ENCODE measurements around the gene RELT. TPM values are rescaled to one million over a fixed set of nuclear protein-coding genes. Genes with fewer than 3 reads are reported as not detected.

The RELT gene
- total RNA-seq, 1 experiment from 2014 or later = 7.8 TPM

- Histone ChIP-seq H3K79me2 (ENCODE audit: low read depth) (peaks cover 26% of the 10 kb centered on the region), H3K9me3 (ENCODE audit: insufficient read depth, low read depth) (no peaks in the 10 kb centered on the region), H3K27me3 (ENCODE audit: insufficient read depth, low read depth) (no peaks in the 10 kb centered on the region), H2AFZ (no peak overlapping the region), H3K27ac (no peak overlapping the region), H3F3A (ENCODE audit: insufficient read depth, low read depth) (no peaks in the 10 kb centered on the region), H4K20me1 (ENCODE audit: insufficient read depth) (no peaks in the 10 kb centered on the region; the same call in 1 of the 2 replicates), H3K4me1 (replicated peaks; ENCODE audit: insufficient read depth) (peaks cover 13% of the 10 kb centered on the region; the same call in 1 of the 2 replicates), H3K9me2 (ENCODE audit: insufficient read depth) (no peaks in the 10 kb centered on the region), H3K36me3 (ENCODE audit: low read depth) (no peaks in the 10 kb centered on the region), H3K4me3 (no peak overlapping the region), H3K4me2 (no peak overlapping the region)
- intact Hi-C loops (cut with micrococcal nuclease; ENCODE audit: unreplicated experiment) = no loop called here
- no TSS peak for BruUV-seq (replicated peaks)
- no peak for DNase-seq
- TF ChIP-seq, protein P1, sequence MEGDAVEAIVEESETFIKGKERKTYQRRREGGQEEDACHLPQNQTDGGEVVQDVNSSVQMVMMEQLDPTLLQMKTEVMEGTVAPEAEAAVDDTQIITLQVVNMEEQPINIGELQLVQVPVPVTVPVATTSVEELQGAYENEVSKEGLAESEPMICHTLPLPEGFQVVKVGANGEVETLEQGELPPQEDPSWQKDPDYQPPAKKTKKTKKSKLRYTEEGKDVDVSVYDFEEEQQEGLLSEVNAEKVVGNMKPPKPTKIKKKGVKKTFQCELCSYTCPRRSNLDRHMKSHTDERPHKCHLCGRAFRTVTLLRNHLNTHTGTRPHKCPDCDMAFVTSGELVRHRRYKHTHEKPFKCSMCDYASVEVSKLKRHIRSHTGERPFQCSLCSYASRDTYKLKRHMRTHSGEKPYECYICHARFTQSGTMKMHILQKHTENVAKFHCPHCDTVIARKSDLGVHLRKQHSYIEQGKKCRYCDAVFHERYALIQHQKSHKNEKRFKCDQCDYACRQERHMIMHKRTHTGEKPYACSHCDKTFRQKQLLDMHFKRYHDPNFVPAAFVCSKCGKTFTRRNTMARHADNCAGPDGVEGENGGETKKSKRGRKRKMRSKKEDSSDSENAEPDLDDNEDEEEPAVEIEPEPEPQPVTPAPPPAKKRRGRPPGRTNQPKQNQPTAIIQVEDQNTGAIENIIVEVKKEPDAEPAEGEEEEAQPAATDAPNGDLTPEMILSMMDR (conservative IDR thresholded peaks at IDR 0.05) = no peak
- no peak for TF ChIP-seq EZH2 (IDR thresholded peaks at IDR 0.05; ENCODE audit: low read depth)
- POLR2A ChIA-PET (ENCODE audit: unreplicated experiment) = no interaction called here
- CTCF ChIA-PET = interaction anchor here (1.2 kb wide), 1 partner anchor 67 kb away, joined by 3 read pairs; no protein-coding TSS in a partner anchor
Measured at GRCh38 chr11:73374151-73374550, 2.0 kb upstream of the RELT start.

DNA sequence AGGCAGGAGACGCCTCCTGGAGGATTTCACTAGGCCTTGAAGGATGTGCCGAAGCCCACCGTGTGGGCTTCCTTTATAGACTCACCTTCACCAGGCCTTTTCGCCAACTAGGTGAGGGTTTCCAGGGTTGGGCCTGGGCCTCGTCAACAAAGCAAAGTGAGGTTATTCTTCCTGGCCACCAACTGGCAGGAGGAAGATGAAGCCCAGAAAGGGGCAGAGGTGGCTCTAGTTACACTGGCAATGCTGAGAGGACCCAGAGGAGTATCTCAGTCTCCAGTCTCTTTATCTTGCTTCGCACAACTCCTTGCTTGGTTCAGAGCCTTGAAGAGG is 404 bp upstream of the RELT start:
- Histone ChIP-seq H3K27me3 (ENCODE audit: insufficient read depth, low read depth) (no peaks in the 10 kb centered on the region), H3K79me2 (ENCODE audit: low read depth) (peaks cover 40% of the 10 kb centered on the region), H3F3A (ENCODE audit: insufficient read depth, low read depth) (no peaks in the 10 kb centered on the region), H2AFZ (peak overlapping the region; percentile 73), H3K4me1 (replicated peaks; ENCODE audit: insufficient read depth) (peaks cover 13% of the 10 kb centered on the region; the same call in 1 of the 2 replicates), H3K4me3 (peak overlapping the region; percentile 81; the same call in 1 of the 2 replicates), H3K4me2 (peak overlapping the region; percentile 49), H3K36me3 (ENCODE audit: low read depth) (no peaks in the 10 kb centered on the region), H3K9me3 (ENCODE audit: insufficient read depth, low read depth) (no peaks in the 10 kb centered on the region), H3K9me2 (ENCODE audit: insufficient read depth) (no peaks in the 10 kb centered on the region), H4K20me1 (ENCODE audit: insufficient read depth) (no peaks in the 10 kb centered on the region; the same call in 1 of the 2 replicates), H3K27ac (no peak overlapping the region)
- no TSS peak for BruUV-seq (replicated peaks)
- TF ChIP-seq, protein P1 (conservative IDR thresholded peaks at IDR 0.05) = no peak
- TF ChIP-seq EZH2 (IDR thresholded peaks at IDR 0.05; ENCODE audit: low read depth) = no peak
- no peak for DNase-seq
- CTCF ChIA-PET = no interaction called here
- POLR2A ChIA-PET (ENCODE audit: unreplicated experiment) = no interaction called here
- intact Hi-C loops (cut with micrococcal nuclease; ENCODE audit: unreplicated experiment) = no loop called here

DNA sequence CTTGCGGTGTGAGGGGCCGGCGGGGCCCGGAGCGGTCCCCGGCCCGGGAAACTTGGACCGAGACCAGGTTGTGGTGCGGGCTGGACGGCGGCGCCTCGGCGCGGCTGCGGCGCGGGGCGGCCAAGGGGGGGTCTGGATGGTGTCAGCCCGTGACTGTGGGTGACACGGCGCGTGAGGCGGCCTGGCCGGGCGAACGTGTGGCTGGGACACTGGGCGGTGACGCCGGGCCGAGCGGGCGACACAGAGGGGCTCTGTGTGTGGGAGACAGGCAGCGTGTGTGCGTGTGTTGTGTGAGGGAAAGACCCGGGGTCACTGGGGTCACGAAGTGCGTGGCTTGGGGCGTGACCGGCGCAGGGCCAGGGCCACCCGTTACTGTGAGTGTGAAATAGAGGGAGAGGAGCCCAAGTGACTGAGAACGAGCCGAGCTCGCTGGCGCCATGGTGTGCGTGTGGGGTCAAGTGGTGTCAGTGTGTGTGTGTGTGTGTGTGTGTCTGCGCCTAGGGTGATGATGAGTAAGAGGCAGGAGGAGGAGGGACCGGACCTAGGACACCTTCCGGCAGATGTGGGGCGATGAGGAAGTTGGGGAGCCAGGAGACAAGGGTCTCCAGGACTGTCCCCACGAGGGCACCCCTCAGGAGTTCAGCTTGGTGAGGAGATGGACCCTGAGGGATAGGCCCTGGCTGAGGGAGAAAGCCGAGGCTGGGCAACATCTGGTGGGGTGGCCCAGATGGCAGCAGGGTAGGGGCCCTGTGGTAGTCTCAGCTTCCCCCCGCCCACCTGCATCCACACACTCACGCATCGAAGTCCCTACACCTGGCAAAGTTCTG is 817 bp downstream of the RELT start:
- no peaks in the 10 kb centered on the region for H3K9me3 ChIP-seq (ENCODE audit: insufficient read depth, low read depth)
- POLR2A ChIA-PET (ENCODE audit: unreplicated experiment) = no interaction called here
- peak; percentile 59 to 61 for DNase-seq
- BruUV-seq (replicated peaks) = TSS peak; percentile 28
- H3K79me2 ChIP-seq (ENCODE audit: low read depth) = peaks cover 51% of the 10 kb centered on the region
- no peaks in the 10 kb centered on the region; the same call in 1 of the 2 replicates for H4K20me1 ChIP-seq (ENCODE audit: insufficient read depth)
- H3K9me2 ChIP-seq (ENCODE audit: insufficient read depth) = no peaks in the 10 kb centered on the region
- peak overlapping the region; percentile 81 for H3K4me3 ChIP-seq
- CTCF ChIA-PET = no interaction called here
- H3K4me2 ChIP-seq = peak overlapping the region; percentile 93
- peaks cover 13% of the 10 kb centered on the region; the same call in 1 of the 2 replicates for H3K4me1 ChIP-seq (replicated peaks; ENCODE audit: insufficient read depth)
- intact Hi-C loops (cut with micrococcal nuclease; ENCODE audit: unreplicated experiment) = loop anchor here (1.0 kb wide), 1 partner anchor 70 kb away; no protein-coding TSS in a partner anchor
- TF ChIP-seq, protein P1 (conservative IDR thresholded peaks at IDR 0.05) = no peak
- TF ChIP-seq EZH2 (IDR thresholded peaks at IDR 0.05; ENCODE audit: low read depth) = no peak
- H3F3A ChIP-seq (ENCODE audit: insufficient read depth, low read depth) = no peaks in the 10 kb centered on the region
- no peaks in the 10 kb centered on the region for H3K27me3 ChIP-seq (ENCODE audit: insufficient read depth, low read depth)
- no peak overlapping the region for H3K27ac ChIP-seq
- peak overlapping the region; percentile 88 for H2AFZ ChIP-seq
- no peaks in the 10 kb centered on the region for H3K36me3 ChIP-seq (ENCODE audit: low read depth)
